Astrocyte (in vitro differentiated cells and primary cell): ENCODE results near the gene RTP4. TPM values are rescaled to one million over a fixed set of nuclear protein-coding genes. Genes with fewer than 3 reads are reported as not detected.

ENCODE experiments used
- DNase-seq: peaks from one replicate; pipeline ENCODE4 v3.0.0-alpha.2; 2010; ENCODE audit warnings: low read depth
- FAIRE-seq: peaks from 2 replicates; lab custom pipeline; 2011; peaks lifted over from hg19 to GRCh38; lab: Jason Lieb, UNC
- H2AFZ ChIP-seq: 2 replicates; pipeline ENCODE4 v1.6.0; 2012; ENCODE audit warnings: low read depth, low read length, inconsistent platforms
- H3K27ac ChIP-seq: 2 replicates; pipeline ENCODE4 v1.5.1; 2011; ENCODE audit warnings: low read depth, low read length, inconsistent platforms
- H3K27me3 ChIP-seq: 2 replicates; pipeline ENCODE4 v1.6.0; 2011; ENCODE audit warnings: low read length, inconsistent platforms; ENCODE audit not compliant: insufficient read depth
- H3K36me3 ChIP-seq: 2 replicates; pipeline ENCODE4 v1.5.1; 2011; ENCODE audit warnings: low read length, inconsistent platforms; ENCODE audit not compliant: insufficient read depth
- H3K4me1 ChIP-seq: 2 replicates; pipeline ENCODE4 v1.5.1; 2011; ENCODE audit warnings: low read length, inconsistent platforms; ENCODE audit not compliant: insufficient read depth
- H3K4me2 ChIP-seq: 2 replicates; pipeline ENCODE4 v1.6.0; 2012; ENCODE audit warnings: low read length, inconsistent platforms
- H3K4me3 ChIP-seq: 2 replicates; pipeline ENCODE4 v1.5.1; 2011; ENCODE audit warnings: low read depth, mild to moderate bottlenecking, low read length, inconsistent platforms; ENCODE audit not compliant: insufficient read depth
- H3K79me2 ChIP-seq: 2 replicates; pipeline ENCODE4 v1.6.0; 2012; ENCODE audit warnings: mild to moderate bottlenecking, low read length, inconsistent platforms; ENCODE audit not compliant: insufficient read depth
- H3K9ac ChIP-seq: 2 replicates; pipeline ENCODE4 v1.6.0; 2012; ENCODE audit warnings: mild to moderate bottlenecking, low read length, inconsistent platforms
- H3K9me3 ChIP-seq: 2 replicates; pipeline ENCODE4 v1.5.1; 2012; ENCODE audit warnings: low read depth, mild to moderate bottlenecking, low read length, inconsistent platforms; ENCODE audit not compliant: insufficient read depth
- H4K20me1 ChIP-seq: 2 replicates; pipeline ENCODE4 v1.6.0; 2012; ENCODE audit warnings: low read length, inconsistent platforms; ENCODE audit not compliant: insufficient read depth
- H3K27ac Mint-ChIP-seq: one replicate; pipeline ENCODE4 v1.8.0; 2021; ENCODE audit warnings: mild to moderate bottlenecking, mixed read lengths; ENCODE audit not compliant: unreplicated experiment
- H3K27me3 Mint-ChIP-seq: one replicate; pipeline ENCODE4 v1.8.0; 2021; ENCODE audit warnings: low read depth, mixed read lengths; ENCODE audit not compliant: unreplicated experiment
- H3K36me3 Mint-ChIP-seq: one replicate; pipeline ENCODE4 v1.8.0; 2021; ENCODE audit warnings: low read depth, mixed read lengths; ENCODE audit not compliant: unreplicated experiment
- H3K4me1 Mint-ChIP-seq: one replicate; pipeline ENCODE4 v1.8.0; 2021; ENCODE audit warnings: low read depth, mixed read lengths; ENCODE audit not compliant: unreplicated experiment
- H3K4me3 Mint-ChIP-seq: one replicate; pipeline ENCODE4 v1.8.0; 2021; ENCODE audit warnings: mild to moderate bottlenecking, moderate library complexity, mixed read lengths; ENCODE audit not compliant: unreplicated experiment
- H3K9me3 Mint-ChIP-seq: one replicate; pipeline ENCODE4 v1.8.0; 2021; ENCODE audit warnings: mild to moderate bottlenecking, mixed read lengths; ENCODE audit not compliant: unreplicated experiment
- CTCF ChIP-seq: IDR thresholded peaks from 2 replicates; pipeline ENCODE4 v1.5.1; 2011; ENCODE audit warnings: low read depth, mild to moderate bottlenecking, inconsistent platforms, low read length, moderate library complexity; ENCODE audit not compliant: insufficient read depth
- EZH2 ChIP-seq: IDR thresholded peaks from 2 replicates; pipeline ENCODE4 v1.6.1; 2012; ENCODE audit warnings: mild to moderate bottlenecking, low read length, inconsistent platforms; ENCODE audit not compliant: insufficient read depth
- total RNA-seq: library from RNA; stranded (reverse); gene quantifications from 2 replicates; pipeline ENCODE4 v1.2.1, GENCODE V29; 2021

Gene RTP4
- total RNA-seq, 1 donor from 2014 or later, result 1.2 TPM

DNA sequence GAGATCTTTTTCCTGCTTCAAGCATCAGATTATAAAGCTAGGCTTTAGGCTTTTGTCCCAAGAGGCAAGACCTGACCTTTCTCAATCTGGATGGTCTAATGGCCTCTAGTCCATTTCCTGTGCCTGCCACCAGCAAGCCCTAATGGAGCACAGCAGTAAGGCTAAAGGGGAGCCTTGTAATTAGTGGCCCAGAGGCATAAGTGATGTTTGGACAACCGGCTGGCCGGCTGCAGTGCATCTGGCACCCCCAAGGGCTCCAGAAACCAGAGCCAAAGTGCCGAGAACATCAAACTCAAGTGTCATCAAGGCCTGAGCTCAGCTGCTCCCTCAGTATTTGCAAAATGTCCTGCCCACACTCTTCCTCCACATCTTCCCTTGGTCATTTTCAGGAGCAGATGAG is 31.9 kb upstream of the RTP4 start:
- no peak overlapping the region for H3K27ac ChIP-seq
- DNase-seq (no peak), FAIRE-seq (no peak)
- H3K4me3 Mint-ChIP-seq, result no peak overlapping the region
- peaks cover 4% of the 10 kb centered on the region for H3K27me3 ChIP-seq
- peaks cover 8% of the 10 kb centered on the region for H3K9me3 Mint-ChIP-seq
- H2AFZ ChIP-seq, result no peak overlapping the region
- TF ChIP-seq EZH2 (no peak), CTCF (no peak)
- peaks cover 4% of the 10 kb centered on the region for H3K4me1 Mint-ChIP-seq
- no peak overlapping the region for H3K9ac ChIP-seq
- no peaks in the 10 kb centered on the region for H4K20me1 ChIP-seq
- no peak overlapping the region for H3K4me3 ChIP-seq
- H3K27me3 Mint-ChIP-seq, result peaks cover 13% of the 10 kb centered on the region
- H3K4me2 ChIP-seq, result no peak overlapping the region
- H3K4me1 ChIP-seq, result no peaks in the 10 kb centered on the region
- H3K9me3 ChIP-seq, result no peaks in the 10 kb centered on the region
- no peaks in the 10 kb centered on the region for H3K36me3 Mint-ChIP-seq
- H3K79me2 ChIP-seq, result no peaks in the 10 kb centered on the region
- H3K36me3 ChIP-seq, result no peaks in the 10 kb centered on the region
- no peak overlapping the region for H3K27ac Mint-ChIP-seq

DNA sequence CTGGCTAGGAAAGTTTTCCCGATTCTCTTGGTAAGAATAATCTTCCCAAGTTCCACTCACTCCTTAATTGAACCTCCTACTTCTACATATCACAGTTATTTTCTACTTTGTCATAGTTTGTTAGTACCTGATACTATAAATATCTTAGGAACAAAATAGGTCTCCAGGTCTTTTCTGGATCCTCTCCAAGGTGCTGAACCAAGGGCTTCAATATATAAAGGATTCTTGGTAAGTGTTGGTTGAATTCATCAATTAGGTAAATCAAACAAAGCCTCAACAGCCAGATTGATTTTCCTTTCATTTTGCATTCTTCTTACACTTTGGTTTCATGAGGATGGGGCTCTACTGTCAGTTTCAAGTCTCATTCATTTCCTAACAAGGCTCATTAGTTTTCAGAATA is 27.6 kb upstream of the RTP4 start:
- Histone ChIP-seq H3K4me1 (no peaks in the 10 kb centered on the region), H3K4me2 (no peak overlapping the region), H3K27me3 (no peaks in the 10 kb centered on the region), H4K20me1 (no peaks in the 10 kb centered on the region), H3K36me3 (no peaks in the 10 kb centered on the region), H3K27ac (no peak overlapping the region), H3K9ac (no peak overlapping the region), H3K9me3 (no peaks in the 10 kb centered on the region), H3K79me2 (no peaks in the 10 kb centered on the region), H2AFZ (no peak overlapping the region), H3K4me3 (no peak overlapping the region)
- Mint-ChIP-seq H3K9me3 (peaks cover 5% of the 10 kb centered on the region), H3K27me3 (peaks cover 4% of the 10 kb centered on the region), H3K4me1 (peaks cover 9% of the 10 kb centered on the region), H3K27ac (no peak overlapping the region), H3K36me3 (no peaks in the 10 kb centered on the region), H3K4me3 (no peak overlapping the region)
- FAIRE-seq (no peak), DNase-seq (no peak)
- TF ChIP-seq CTCF, result no peak
- no peak for TF ChIP-seq EZH2

- Mint-ChIP-seq H3K4me1 (peaks cover 9% of the 10 kb centered on the region), H3K4me3 (no peak overlapping the region), H3K9me3 (peaks cover 5% of the 10 kb centered on the region), H3K27me3 (peaks cover 2% of the 10 kb centered on the region), H3K27ac (no peak overlapping the region), H3K36me3 (no peaks in the 10 kb centered on the region)
- Histone ChIP-seq H3K79me2 (no peaks in the 10 kb centered on the region), H3K27me3 (no peaks in the 10 kb centered on the region), H2AFZ (no peak overlapping the region), H3K9me3 (no peaks in the 10 kb centered on the region), H4K20me1 (no peaks in the 10 kb centered on the region), H3K4me2 (no peak overlapping the region), H3K4me1 (no peaks in the 10 kb centered on the region), H3K4me3 (no peak overlapping the region), H3K27ac (no peak overlapping the region), H3K9ac (no peak overlapping the region), H3K36me3 (no peaks in the 10 kb centered on the region)
- FAIRE-seq (no peak), DNase-seq (no peak)
- TF ChIP-seq CTCF, result no peak
- TF ChIP-seq EZH2, result no peak
These were observed 25.9 kb upstream of the RTP4 start for GRCh38 chr3:187342255-187342654.
